Effector memory CD4-positive, alpha-beta T cell (primary cell): ENCODE results near the gene PLCG1.

Source experiments
- DNase-seq, 3 donors: peaks; one replicate each; pipeline ENCODE4 v3.0.0-alpha.2; 2020
- H3K27ac ChIP-seq: 2 replicates; pipeline ENCODE4 v1.7.0; 2013; ENCODE audit warnings: mild to moderate bottlenecking, low read length, moderate library complexity; ENCODE audit not compliant: insufficient read depth, poor library complexity, severe bottlenecking
- H3K27me3 ChIP-seq: replicated peaks from 2 replicates; pipeline ENCODE4 v1.7.0; 2013; ENCODE audit warnings: mild to moderate bottlenecking, low read length; ENCODE audit not compliant: insufficient read depth, control insufficient read depth, poor library complexity, severe bottlenecking
- H3K36me3 ChIP-seq: 2 replicates; pipeline ENCODE4 v1.7.0; 2013; ENCODE audit warnings: mild to moderate bottlenecking, low read length, moderate library complexity; ENCODE audit not compliant: control insufficient read depth, insufficient read depth
- H3K4me1 ChIP-seq: 2 replicates; pipeline ENCODE4 v1.7.0; 2013; ENCODE audit warnings: low read length, mild to moderate bottlenecking; ENCODE audit not compliant: control insufficient read depth, insufficient read depth, poor library complexity, severe bottlenecking
- H3K4me3 ChIP-seq: 2 replicates; pipeline ENCODE4 v1.7.0; 2013; ENCODE audit warnings: low read length, low read depth, mild to moderate bottlenecking; ENCODE audit not compliant: insufficient read depth, poor library complexity, severe bottlenecking
- H3K9me3 ChIP-seq: 2 replicates; pipeline ENCODE4 v1.7.0; 2013; ENCODE audit warnings: mild to moderate bottlenecking, low read length, moderate library complexity; ENCODE audit not compliant: control insufficient read depth
- total RNA-seq, 3 donors: gene quantifications; one replicate each; lab custom pipeline; 2026; lab: John Stamatoyannopoulos, UW

The PLCG1 gene
- 437 to 457 (median 449) reads per million in 3 donors for total RNA-seq

- Histone ChIP-seq H3K4me1 (peaks cover 28% of the 10 kb centered on the region), H3K36me3 (no peaks in the 10 kb centered on the region), H3K9me3 (no peaks in the 10 kb centered on the region), H3K27ac (peak within 1 kb of the TSS; percentile 88), H3K4me3 (peak within 1 kb of the TSS; percentile 66), H3K27me3 (no peaks in the 10 kb centered on the region)
- peak; percentile 69 to 81 (median 75) for DNase-seq
These were observed at the start of gene PLCG1 for GRCh38 chr20:41136680-41137613. Gene PLCG1, plus strand, starts transcription at chr20:41137543. Its CDS starts 99 bp downstream, at chr20:41137642.

GRCh38 chr20:41087777-41088176 is 49.6 kb upstream of the PLCG1 start:
- no peaks in the 10 kb centered on the region for H3K9me3 ChIP-seq
- no peak for DNase-seq
- no peak overlapping the region for H3K4me3 ChIP-seq
- peaks cover 35% of the 10 kb centered on the region for H3K36me3 ChIP-seq
- H3K27me3 ChIP-seq: no peaks in the 10 kb centered on the region
- peaks cover 8% of the 10 kb centered on the region for H3K4me1 ChIP-seq
- no peak overlapping the region for H3K27ac ChIP-seq

DNA sequence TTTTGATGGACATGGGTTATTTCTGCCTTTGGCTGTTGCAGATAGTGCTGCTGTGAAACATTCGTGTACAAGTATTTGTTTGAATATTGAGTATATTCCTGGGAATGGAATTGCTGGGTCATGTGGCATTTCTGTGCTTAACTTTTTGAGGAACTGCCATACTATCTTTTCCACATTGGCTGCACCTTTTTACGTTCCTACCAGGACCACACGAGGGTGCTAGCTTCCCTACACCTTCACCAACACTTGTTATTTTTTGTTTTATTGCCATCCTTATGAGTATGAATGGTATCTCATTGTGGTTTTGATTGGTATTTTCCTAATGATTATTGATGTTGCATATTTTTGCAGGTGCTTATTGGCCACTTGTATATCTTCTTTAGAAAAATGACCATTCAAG is 47.8 kb upstream of the PLCG1 start:
- peaks cover 8% of the 10 kb centered on the region for H3K4me1 ChIP-seq
- H3K36me3 ChIP-seq: peaks cover 32% of the 10 kb centered on the region
- no peaks in the 10 kb centered on the region for H3K9me3 ChIP-seq
- no peak overlapping the region for H3K27ac ChIP-seq
- DNase-seq: no peak
- no peak overlapping the region for H3K4me3 ChIP-seq
- no peaks in the 10 kb centered on the region for H3K27me3 ChIP-seq

DNA sequence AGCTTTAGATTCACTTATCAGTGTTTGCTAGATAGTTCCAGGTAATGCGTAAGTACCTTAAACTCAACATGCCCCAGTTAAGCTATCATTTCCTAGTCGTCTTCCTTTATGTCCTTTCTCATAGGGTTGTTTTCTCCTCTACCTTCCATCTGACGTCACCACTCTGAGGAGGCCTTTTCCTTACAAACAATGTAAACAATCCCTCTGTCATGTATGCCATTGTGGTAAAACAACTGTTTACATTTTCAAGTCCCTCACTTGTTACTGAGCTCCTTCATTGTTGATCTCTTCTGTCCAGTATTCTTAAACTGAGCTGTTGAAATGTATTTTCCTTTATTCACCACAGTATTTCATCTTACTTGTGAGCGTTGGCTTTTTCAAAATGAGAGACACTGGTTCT is 45.4 kb upstream of the PLCG1 start:
- Histone ChIP-seq H3K4me1 (peaks cover 2% of the 10 kb centered on the region), H3K27ac (no peak overlapping the region), H3K27me3 (no peaks in the 10 kb centered on the region), H3K4me3 (no peak overlapping the region), H3K36me3 (peaks cover 30% of the 10 kb centered on the region), H3K9me3 (no peaks in the 10 kb centered on the region)
- DNase-seq: no peak

- no peaks in the 10 kb centered on the region for H3K4me1 ChIP-seq
- no peak overlapping the region for H3K4me3 ChIP-seq
- H3K27ac ChIP-seq: no peak overlapping the region
- H3K36me3 ChIP-seq: peaks cover 51% of the 10 kb centered on the region
- no peaks in the 10 kb centered on the region for H3K27me3 ChIP-seq
- DNase-seq: no peak
- no peaks in the 10 kb centered on the region for H3K9me3 ChIP-seq
These were observed 42.8 kb upstream of the PLCG1 start for GRCh38 chr20:41094353-41095055.

DNA sequence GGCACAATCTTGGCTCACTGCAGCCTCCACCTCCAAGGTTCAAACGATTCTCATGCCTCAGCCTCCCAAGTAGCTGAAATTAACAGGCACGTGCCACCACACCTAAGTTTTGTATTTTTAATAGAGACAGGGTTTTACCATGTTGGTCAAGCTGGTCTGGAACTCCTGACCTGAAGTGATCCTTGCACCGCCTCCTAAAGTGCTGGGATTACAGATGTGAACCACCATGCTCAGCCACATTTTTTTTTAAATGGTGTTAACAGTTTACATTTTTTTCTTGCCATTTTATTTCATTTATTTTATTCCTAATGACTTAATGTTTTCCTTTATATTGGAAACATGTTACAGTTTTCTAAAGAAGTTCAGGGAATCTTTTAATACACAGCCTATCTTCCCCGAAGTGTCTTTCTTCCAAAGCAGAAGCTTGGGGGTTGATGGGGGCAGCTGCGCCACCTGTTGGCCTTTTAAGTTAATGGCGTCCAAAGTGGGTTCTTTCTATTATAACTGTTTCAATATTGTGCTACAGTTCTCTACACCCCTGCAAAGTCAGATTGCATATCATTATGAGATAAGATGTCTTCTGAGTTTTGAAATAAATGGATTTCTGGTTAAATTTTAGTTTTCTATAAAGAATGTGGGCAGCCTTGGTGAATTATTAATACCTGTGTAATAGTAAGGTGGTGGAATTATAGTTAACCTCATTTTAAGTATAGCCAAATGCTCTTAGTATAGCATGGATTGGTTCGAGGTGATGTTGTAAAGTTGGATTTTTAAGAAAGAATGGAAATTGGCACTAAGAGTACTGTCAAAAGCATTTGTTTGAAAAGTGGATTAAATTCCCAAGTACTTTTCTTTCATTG is 42.0 kb upstream of the PLCG1 start:
- peak; percentile 11 to 38 (median 18) for DNase-seq
- peaks cover 58% of the 10 kb centered on the region for H3K36me3 ChIP-seq

DNA sequence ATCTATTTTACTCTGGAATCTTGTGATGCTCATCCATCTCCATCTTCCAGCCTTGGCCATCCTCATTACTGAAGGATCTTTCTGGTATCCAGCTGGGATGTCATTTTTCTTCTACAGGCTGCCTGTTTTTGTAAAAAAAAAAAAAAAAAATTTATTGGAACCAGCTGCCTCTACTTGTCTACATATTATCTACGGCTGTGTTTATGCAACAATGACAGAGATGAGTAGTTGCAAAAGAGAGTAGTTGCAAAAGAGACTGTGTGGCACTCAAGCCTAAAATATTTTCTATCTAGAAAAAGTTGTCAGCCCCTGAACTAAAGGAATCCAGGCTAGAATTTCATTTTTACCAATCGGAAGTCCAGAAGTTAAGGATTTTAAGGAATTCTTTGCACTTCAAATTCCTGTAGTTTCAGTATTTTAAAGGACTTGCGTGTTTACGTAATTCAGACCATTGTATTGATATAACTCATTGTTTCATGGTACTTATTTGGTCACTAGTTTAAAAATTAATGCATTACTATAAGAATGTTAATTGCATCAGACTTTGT is 38.6 kb upstream of the PLCG1 start:
- H3K36me3 ChIP-seq: peaks cover 69% of the 10 kb centered on the region
- H3K9me3 ChIP-seq: no peaks in the 10 kb centered on the region
- no peaks in the 10 kb centered on the region for H3K27me3 ChIP-seq
- H3K27ac ChIP-seq: no peak overlapping the region
- no peak overlapping the region for H3K4me3 ChIP-seq
- no peak for DNase-seq
- H3K4me1 ChIP-seq: no peaks in the 10 kb centered on the region

More for the DNA sequence above, 42.0 kb upstream of the PLCG1 start:
- Histone ChIP-seq H3K4me3 (no peak overlapping the region), H3K27ac (no peak overlapping the region), H3K27me3 (no peaks in the 10 kb centered on the region), H3K4me1 (no peaks in the 10 kb centered on the region), H3K9me3 (no peaks in the 10 kb centered on the region)

DNA sequence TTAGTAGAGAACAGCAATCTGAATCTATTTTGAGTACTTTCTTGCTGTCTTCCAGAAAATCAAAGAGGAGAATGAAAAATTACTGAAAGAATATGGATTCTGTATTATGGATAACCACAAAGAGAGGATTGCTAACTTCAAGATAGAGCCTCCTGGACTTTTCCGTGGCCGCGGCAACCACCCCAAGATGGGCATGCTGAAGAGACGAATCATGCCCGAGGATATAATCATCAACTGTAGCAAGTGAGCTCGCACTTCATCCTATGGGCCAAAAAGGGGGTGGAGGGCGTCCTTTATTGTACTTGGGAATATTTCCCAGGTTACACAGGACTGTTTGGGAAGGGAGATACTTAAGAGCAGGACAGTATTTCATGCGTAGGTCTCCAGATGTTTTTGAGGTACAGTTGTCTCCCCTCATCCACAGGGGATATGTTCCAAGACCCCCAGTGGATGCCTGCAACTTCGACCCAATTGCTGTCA is 37.3 kb upstream of the PLCG1 start:
- H3K4me3 ChIP-seq: no peak overlapping the region
- H3K9me3 ChIP-seq: no peaks in the 10 kb centered on the region
- H3K27ac ChIP-seq: no peak overlapping the region
- no peak for DNase-seq
- no peaks in the 10 kb centered on the region for H3K4me1 ChIP-seq
- no peaks in the 10 kb centered on the region for H3K27me3 ChIP-seq
- H3K36me3 ChIP-seq: peaks cover 73% of the 10 kb centered on the region

- DNase-seq: no peak
- H3K9me3 ChIP-seq: no peaks in the 10 kb centered on the region
- H3K4me3 ChIP-seq: no peak overlapping the region
- H3K36me3 ChIP-seq: peaks cover 70% of the 10 kb centered on the region
- H3K27me3 ChIP-seq: no peaks in the 10 kb centered on the region
- H3K27ac ChIP-seq: no peak overlapping the region
- no peaks in the 10 kb centered on the region for H3K4me1 ChIP-seq
These were observed 35.7 kb upstream of the PLCG1 start for GRCh38 chr20:41101660-41102059.
